Colonic mucosa (tissue), 4 donors: ENCODE data around the gene ANO10. TPM values are rescaled to one million over a fixed set of nuclear protein-coding genes. Genes with fewer than 3 reads are reported as not detected.

Experiments
- DNase-seq: peaks from one replicate; pipeline ENCODE4 v3.0.0-alpha.2; 2020
- H3K27ac ChIP-seq: fragments of 200-600 bp; one replicate; pipeline ENCODE4 v1.8.0; 2021
- H3K27me3 ChIP-seq: fragments of 200-600 bp; one replicate; pipeline ENCODE4 v1.8.0; 2021
- H3K36me3 ChIP-seq: fragments of 200-600 bp; one replicate; pipeline ENCODE4 v1.8.0; 2021
- H3K4me1 ChIP-seq: fragments of 200-600 bp; one replicate; pipeline ENCODE4 v1.8.0; 2021; ENCODE audit warnings: mild to moderate bottlenecking
- H3K4me3 ChIP-seq: fragments of 200-600 bp; one replicate; pipeline ENCODE4 v1.8.0; 2021
- H3K9ac ChIP-seq, 2 donors: one replicate each; pipeline ENCODE4 v1.7.0; 2013; ENCODE audit warnings: control low read depth in 2 of 2, low read depth in 2 of 2, low read length in 2 of 2
- H3K9me3 ChIP-seq: fragments of 200-600 bp; one replicate; pipeline ENCODE4 v1.8.0; 2021
- intact Hi-C: fragments of 100-400 bp; cut with DNase I; formaldehyde crosslinking; loops from one replicate; pipeline ENCODE4 v1.14.1; 2022
- total RNA-seq, 2 donors: library from RNA; stranded (reverse); fragmentation: NEBNext Ultra II Directional in 1 of 2; extraction: Animal tissue kit (Norgen Biotek cat#: 25700) in 1 of 2; gene quantifications; one replicate each; pipeline ENCODE4 v1.2.1, GENCODE V29; 2021
- TF ChIP-seq, protein P1 (sequence below): fragments of 200-600 bp; IDR thresholded peaks from one replicate; pipeline ENCODE4 v1.8.0; 2022; ENCODE audit warnings: antibody characterized with exemption, mild to moderate bottlenecking
- donor health status: healthy.
- donor health status: DM: no; HTN: no; CAD: no.
- donor health status: DM: no; HTN: no; CAD: no.

The ANO10 gene
- total RNA-seq, 2 donors from 2014 or later: 53.9 to 69.0 TPM

DNA sequence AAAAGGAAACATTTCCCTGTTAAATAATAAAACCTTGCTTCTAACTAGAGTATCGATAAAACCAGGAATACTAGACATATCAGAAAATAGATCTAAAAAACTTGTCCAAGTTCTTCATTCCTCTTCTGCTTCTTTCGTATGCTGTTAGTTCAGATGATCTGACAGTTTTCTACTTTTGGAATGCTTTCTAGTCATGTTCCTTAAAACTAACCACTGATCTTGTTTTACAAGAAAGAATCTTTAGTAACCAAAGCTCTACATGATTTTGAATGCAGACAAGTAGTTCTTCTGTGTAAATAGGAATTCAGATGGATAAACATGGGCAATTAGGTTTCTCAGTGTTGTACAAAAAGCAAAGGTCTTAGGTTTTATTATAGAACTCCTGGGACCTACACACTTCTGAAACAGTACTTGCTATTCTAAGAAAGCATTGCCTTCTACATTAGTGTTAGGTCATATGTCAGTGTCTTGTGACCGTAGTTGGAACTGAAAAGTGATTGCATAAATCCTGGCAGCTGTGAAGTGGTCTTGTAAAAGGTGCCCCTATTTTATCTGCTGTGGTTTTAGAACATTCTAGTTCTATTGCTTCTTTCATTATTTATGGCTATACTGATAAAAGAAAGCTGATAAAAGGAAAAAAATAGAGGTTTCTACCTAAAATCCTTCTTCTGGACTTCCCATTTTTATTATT lies 294.8 kb downstream of the ANO10 start:
- Histone ChIP-seq H3K9ac (no peak overlapping the region), H3K36me3 (no peaks in the 10 kb centered on the region), H3K27ac (no peak overlapping the region), H3K4me3 (no peak overlapping the region), H3K4me1 (no peaks in the 10 kb centered on the region), H3K9me3 (no peaks in the 10 kb centered on the region), H3K27me3 (no peaks in the 10 kb centered on the region)
- TF ChIP-seq, protein P1, sequence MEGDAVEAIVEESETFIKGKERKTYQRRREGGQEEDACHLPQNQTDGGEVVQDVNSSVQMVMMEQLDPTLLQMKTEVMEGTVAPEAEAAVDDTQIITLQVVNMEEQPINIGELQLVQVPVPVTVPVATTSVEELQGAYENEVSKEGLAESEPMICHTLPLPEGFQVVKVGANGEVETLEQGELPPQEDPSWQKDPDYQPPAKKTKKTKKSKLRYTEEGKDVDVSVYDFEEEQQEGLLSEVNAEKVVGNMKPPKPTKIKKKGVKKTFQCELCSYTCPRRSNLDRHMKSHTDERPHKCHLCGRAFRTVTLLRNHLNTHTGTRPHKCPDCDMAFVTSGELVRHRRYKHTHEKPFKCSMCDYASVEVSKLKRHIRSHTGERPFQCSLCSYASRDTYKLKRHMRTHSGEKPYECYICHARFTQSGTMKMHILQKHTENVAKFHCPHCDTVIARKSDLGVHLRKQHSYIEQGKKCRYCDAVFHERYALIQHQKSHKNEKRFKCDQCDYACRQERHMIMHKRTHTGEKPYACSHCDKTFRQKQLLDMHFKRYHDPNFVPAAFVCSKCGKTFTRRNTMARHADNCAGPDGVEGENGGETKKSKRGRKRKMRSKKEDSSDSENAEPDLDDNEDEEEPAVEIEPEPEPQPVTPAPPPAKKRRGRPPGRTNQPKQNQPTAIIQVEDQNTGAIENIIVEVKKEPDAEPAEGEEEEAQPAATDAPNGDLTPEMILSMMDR: no peak
- no peak for DNase-seq
- intact Hi-C loops: no loop called here

DNA sequence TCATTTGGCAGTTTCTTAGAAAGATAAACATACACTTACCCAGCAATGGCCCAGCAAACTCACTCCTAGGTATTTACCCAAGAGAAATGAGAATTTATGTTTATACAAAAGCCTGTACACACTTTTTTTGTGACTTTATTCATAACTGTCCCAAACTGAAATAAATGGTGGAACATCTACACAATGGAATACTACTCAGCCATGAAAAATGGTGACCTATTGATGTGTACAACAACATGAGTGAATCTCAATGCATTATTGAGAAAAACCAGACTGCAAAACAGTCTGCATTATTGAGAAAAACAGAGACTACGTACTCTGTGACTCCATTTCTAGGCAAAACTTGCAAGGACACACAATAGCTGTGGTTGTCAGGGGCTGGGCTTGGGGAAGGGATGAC lies 298.3 kb downstream of the ANO10 start:
- H3K4me1 ChIP-seq: no peaks in the 10 kb centered on the region
- H3K4me3 ChIP-seq: no peak overlapping the region
- H3K9ac ChIP-seq: no peak overlapping the region
- no peaks in the 10 kb centered on the region for H3K36me3 ChIP-seq
- H3K27ac ChIP-seq: no peak overlapping the region
- TF ChIP-seq, protein P1: no peak
- no peaks in the 10 kb centered on the region for H3K27me3 ChIP-seq
- no peaks in the 10 kb centered on the region for H3K9me3 ChIP-seq
- no peak for DNase-seq
- intact Hi-C loops: no loop called here

DNA sequence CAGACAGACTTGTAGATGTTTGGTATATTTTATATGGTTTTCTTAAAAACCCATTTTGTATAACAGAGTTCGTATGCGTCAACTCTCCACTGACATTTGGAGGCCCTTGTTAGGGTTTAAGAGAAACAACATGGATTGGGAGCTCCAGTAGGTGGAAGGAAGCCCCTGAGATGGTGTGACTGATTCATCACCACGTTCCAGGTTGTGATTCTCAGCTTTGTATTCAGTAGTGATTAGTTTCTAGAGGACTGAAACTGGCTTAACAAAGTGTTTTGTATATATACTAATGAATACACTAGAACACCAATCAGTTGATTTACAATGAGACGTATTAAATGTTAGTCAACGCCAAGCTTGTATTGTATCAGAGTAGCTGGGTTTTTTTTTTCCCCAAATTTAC lies 301.5 kb downstream of the ANO10 start:
- no peak overlapping the region for H3K4me3 ChIP-seq
- DNase-seq: no peak
- H3K4me1 ChIP-seq: no peaks in the 10 kb centered on the region
- H3K9me3 ChIP-seq: no peaks in the 10 kb centered on the region
- no peaks in the 10 kb centered on the region for H3K27me3 ChIP-seq
- no peak overlapping the region for H3K9ac ChIP-seq
- TF ChIP-seq, protein P1: no peak
- H3K36me3 ChIP-seq: no peaks in the 10 kb centered on the region
- H3K27ac ChIP-seq: no peak overlapping the region
- intact Hi-C loops: no loop called here

DNA sequence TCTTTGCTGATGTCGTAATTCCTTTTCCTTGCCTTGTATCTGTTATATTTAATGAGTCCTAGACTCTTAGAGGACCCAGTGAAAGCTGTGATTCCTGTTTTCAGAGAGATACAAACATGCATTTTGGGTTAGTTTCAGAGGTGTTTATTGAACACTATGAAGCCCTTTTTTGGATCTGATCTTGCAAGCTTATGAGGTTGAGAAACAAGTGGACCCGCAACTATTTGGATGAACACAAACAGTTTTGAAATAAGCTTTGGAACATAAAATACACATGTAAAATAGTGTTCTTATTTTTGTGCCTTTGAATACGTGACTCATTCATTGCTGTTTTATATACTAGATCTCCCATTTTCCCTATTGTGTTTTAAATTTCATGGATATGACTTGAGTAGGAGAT lies 302.0 kb downstream of the ANO10 start:
- Histone ChIP-seq H3K4me3 (no peak overlapping the region), H3K36me3 (no peaks in the 10 kb centered on the region), H3K4me1 (no peaks in the 10 kb centered on the region), H3K27ac (no peak overlapping the region), H3K27me3 (no peaks in the 10 kb centered on the region), H3K9ac (no peak overlapping the region), H3K9me3 (no peaks in the 10 kb centered on the region)
- DNase-seq: no peak
- intact Hi-C loops: no loop called here
- TF ChIP-seq, protein P1: no peak

DNA sequence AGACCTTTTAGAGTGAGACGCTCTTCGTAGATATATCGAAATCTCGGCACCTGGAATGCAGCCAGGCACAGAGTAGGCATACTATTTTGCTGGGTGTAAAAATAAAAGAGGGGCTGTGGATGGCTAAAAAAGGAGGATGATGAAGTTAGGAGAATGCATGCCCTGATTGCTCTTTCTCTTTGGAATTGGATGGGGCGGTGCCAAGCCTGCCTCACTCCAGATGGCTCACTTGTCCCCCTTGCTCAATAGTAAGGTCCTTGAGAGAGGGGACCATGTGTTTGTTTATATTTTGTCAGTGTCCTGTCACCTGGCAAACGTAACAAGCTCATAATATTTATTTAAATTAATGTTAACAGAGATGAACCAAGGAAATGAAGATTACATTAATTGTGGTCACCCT lies 302.4 kb downstream of the ANO10 start:
- Histone ChIP-seq H3K9me3 (no peaks in the 10 kb centered on the region), H3K27me3 (no peaks in the 10 kb centered on the region), H3K27ac (no peak overlapping the region), H3K4me3 (no peak overlapping the region), H3K4me1 (no peaks in the 10 kb centered on the region), H3K9ac (no peak overlapping the region), H3K36me3 (no peaks in the 10 kb centered on the region)
- TF ChIP-seq, protein P1: no peak
- no peak for DNase-seq
- intact Hi-C loops: no loop called here
